Posterior vena cava (tissue), 2 donors: ENCODE measurements around the gene PKDREJ. TPM values are rescaled to one million over a fixed set of nuclear protein-coding genes. Genes with fewer than 3 reads are reported as not detected.

ENCODE experiments used
- DNase-seq: peaks from one replicate; pipeline ENCODE4 v3.0.0-alpha.2; 2020; ENCODE audit warnings: low spot score
- intact Hi-C, 2 donors: fragments of 100-400 bp; cut with DNase I; formaldehyde crosslinking; loops; one replicate each; pipeline versions ENCODE4 v1.14.1 to v1.14.2; 2022 to 2023
- total RNA-seq, 2 donors: library from RNA; stranded (reverse); fragmentation: NEBNext Ultra II Directional; extraction: Animal tissue kit (Norgen Biotek cat#: 25700); gene quantifications; one replicate each; pipeline ENCODE4 v1.2.1, GENCODE V29; 2021
- donor health status: DM: yes; HTN: yes; CAD: no.
- donor health status: DM: yes; HTN: yes; CAD: no.

Gene PKDREJ
- total RNA-seq, 2 donors from 2014 or later: 0.05 to 0.09 TPM

GRCh38 chr22:46290121-46290842, 27.1 kb upstream of the PKDREJ start:
- peak; percentile 72 for DNase-seq
- intact Hi-C loops: no loop called here

DNA sequence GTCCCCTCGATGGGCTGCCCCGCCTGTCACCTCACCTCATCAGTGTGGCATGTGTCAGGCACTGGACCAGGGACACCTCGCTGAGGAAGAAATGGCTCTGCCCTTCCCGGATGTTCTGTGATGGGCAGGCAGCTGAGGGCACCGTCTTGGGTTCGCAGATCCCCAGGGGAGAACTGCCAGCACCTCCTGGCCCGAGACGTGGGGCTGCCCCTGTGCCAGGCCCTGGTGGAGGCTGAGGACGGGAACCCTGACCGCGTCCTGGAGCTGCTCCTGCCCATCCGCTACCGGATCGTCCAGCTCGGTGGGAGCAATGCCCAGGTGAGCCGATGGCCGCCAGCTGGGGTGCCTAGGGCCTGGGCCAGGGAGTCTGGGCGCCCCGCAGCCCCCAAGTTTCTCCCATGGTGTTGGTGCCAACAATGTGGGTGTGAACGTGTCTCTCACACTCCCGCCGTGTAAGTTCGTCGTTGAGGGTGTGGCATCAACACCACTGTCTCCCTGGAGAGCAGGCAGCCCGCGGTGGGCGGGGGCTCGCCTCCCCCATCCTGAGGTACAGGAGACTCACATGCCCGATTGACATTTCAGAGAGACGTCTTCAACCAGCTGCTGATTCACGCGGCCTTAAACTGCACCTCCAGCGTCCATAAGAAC, 26.2 kb upstream of the PKDREJ start:
- peak; percentile 79 for DNase-seq
- intact Hi-C loops: no loop called here

DNA sequence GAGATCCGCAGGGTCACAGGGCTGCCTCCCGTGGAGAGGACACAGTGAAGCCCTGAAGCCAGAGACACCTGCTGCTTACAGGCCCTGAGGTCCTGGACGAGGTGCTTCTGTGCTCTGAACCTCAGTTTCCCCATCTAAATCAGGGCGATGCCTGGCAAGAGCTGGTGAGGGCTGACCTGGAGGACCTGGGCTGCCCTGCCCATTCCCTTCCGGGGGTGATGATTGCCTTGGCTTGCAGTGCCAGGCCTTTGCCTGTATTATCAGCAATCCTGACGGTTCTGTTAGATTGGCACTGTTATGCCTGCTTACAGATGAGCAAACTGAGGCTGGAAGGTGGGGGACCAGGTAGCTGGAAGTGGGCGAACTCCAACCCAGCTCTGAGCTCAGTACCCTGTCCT, 25.7 kb upstream of the PKDREJ start:
- intact Hi-C loops: no loop called here

GRCh38 chr22:46287873-46288751, 25.0 kb upstream of the PKDREJ start:
- intact Hi-C loops: no loop called here

More for the DNA sequence above, 25.7 kb upstream of the PKDREJ start:
- DNase-seq: no peak

DNA sequence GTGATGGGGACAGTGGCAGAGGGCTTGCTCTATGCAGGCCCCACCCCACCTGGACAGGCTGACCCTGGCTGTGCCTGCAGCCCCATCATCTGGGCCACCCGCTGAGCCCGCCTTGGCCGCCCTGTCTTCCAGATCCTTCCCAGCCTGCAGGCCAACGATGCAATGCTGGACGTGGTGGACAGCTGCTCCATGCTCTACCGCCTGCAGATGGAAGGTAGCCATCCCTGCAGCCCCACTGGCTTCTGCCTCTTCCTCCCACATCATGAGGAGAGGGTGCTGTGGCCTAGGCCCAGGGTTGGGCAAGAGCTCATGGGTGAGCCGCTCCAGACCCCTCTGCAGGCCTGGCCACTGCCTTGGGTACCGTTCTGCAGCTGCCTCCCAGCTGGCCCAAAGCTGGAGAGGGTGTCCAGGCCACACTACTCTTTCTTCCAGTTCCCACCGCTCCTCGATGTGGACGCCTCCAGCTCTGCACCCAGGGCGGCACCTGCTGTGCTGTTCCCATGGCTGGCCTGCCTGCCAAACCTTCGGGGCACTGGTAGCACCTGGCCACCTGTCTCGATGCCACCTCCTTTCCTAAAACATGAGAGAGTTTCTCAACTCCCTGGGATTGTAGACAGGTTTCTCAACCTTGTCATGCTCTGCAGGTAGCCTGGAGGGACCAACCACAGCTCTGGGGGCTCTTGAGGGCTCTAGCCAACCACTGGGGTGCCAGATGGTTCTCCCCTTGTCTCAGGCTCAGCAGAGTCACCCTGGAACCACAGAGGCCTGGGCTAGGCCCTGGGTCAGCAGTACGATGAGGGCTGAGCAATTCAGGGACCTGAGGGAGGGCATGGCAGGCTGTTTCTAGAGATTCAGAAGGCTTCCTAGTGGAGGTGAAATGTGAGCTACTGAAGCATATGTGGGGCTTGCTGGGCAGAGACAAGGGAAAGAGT, 24.1 kb upstream of the PKDREJ start:
- DNase-seq: peak; percentile 66
- intact Hi-C loops: no loop called here

More at GRCh38 chr22:46287873-46288751, 25.0 kb upstream of the PKDREJ start:
- peak; percentile 89 for DNase-seq

DNA sequence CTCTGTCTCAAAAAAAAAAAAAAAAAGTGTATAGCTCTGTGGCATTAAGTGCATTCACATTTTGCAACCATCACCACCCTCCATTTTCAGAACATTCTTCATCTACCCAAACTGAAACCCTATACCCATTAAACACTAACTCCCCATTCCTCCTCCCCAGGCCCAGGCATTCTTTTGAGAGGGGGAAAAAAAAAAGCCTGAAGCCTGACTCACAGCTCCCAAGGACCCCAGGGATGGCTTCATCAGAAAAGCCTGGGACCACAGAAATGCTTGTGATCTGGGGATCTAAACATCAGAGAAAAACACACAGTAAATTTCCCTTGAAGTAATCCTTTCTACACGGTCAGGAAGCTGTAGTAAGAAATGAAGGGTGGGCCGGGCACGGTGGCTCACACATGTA, 22.9 kb upstream of the PKDREJ start:
- intact Hi-C loops: no loop called here

GRCh38 chr22:46281866-46282678, 18.9 kb upstream of the PKDREJ start:
- intact Hi-C loops: no loop called here
- no peak for DNase-seq

More for the DNA sequence above, 22.9 kb upstream of the PKDREJ start:
- no peak for DNase-seq

GRCh38 chr22:46280999-46281623, 18.0 kb upstream of the PKDREJ start:
- intact Hi-C loops: no loop called here
- peak; percentile 74 for DNase-seq

- DNase-seq: peak; percentile 47
- intact Hi-C loops: no loop called here
Measured at GRCh38 chr22:46280063-46280817, 17.1 kb upstream of the PKDREJ start.

GRCh38 chr22:46278656-46279645, 15.8 kb upstream of the PKDREJ start:
- intact Hi-C loops: no loop called here
- DNase-seq: peak; percentile 73

DNA sequence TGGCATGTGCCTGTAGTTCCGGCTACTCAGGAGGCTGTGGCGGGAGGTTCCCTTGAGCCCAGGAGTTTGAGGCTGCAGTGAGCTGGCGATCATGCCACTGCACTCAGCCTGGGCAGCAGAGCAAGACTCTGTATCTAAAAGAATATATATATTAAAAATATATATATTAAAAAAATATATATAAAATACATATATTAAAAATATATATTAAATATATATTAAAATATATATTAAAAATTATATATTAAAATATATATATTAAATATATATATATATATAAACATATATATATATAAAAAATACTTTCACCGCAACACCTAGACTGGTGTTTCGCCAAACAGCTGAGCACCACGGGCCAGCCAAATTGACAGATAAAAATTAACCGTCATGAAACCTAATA, 13.4 kb upstream of the PKDREJ start:
- DNase-seq: no peak
- intact Hi-C loops: no loop called here

DNA sequence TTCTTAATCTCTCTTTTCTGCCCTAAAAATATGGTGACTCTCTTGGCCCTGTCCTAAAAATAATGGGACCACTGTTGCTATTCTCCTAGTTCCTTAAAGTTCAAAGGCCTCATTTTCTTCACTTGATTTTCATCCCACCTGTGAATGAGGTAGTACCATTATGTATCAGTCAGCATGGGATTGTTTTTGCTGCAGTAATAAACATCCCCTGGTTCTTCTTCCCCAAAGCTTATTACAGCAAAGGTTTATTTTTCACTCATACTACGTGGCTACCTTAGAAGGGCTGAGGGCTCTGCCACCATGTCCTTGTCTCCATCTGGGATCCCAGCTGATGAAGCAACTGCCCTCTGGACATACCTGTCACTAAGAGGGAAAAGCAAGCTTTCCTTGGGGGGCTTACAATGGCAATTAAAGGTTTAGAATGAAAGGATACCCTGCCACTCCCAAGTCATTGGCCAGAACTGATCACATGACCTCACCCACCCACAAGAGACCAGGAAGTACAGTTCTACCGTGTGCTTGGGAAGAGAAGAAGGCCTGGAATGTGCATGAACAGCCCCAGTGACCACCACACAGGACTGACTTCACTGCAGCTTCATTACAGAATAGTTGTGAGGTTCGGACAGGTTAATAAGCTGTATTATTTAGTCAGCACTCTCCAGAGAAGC, 12.4 kb upstream of the PKDREJ start:
- DNase-seq: no peak
- intact Hi-C loops: no loop called here

DNA sequence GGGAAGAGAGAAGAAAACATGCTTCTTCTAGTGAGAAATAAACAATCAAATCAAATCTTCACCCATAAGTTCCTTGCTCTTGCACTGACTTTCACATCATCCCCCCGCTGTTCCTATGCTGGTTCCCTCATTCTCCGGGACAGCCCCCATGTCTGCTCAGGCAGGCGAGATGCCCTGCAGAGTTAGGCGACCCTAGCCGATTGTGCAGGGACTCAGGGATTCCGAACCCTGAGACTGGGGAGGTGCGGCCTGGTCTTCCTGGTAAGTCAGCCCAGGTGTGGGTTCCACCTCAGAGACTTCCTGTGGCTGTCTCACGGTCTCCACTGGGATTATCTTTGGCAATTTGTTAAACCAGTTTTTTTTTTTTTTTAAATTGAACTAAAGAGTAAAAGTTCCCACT, 11.2 kb upstream of the PKDREJ start:
- DNase-seq: no peak
- intact Hi-C loops: no loop called here

DNA sequence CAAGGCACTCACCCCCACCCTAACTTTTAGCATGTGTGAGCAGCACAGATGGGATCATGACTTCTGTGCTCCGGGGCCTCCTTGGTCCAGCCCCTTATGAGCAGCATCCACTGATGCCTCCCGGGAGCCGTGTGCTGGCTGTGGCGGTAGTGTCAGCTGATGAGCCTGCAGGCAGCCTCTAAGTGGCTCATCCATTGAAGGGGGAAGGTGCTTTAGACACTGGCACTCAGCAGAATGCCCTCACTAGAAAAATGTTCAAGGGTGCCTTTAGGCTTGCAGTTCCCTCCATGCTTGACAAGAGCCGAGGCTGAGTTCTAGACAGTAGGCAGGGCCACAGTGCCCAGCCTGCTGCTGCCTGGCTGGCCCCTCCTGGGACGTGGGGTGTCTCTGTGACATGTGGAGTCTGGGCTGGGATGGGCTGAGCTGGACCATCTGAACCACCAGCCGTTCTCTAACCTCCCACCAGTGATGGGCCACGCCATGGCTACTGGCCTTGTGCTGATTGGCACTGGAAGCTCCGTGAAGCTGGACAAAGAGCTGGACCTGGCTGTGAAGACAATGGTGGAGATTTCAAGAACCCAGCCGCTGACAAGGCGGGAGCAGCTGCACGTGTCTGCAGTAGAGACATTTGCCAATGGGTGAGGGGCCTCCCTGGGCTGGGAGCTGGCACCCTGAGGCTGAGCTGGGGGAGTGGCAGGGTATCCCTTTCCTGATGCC, 10.4 kb upstream of the PKDREJ start:
- DNase-seq: no peak
- intact Hi-C loops: no loop called here
